Subcutaneous abdominal adipose tissue (tissue), 5 donors: Measurements from ENCODE around the gene WDR59.
A peak's percentile ranks its signal among the peaks of the same experiment; 100 is the strongest.

ENCODE experiments used
- H3K27ac ChIP-seq: one replicate; pipeline ENCODE4 v1.7.0; 2013; ENCODE audit warnings: low read depth, mild to moderate bottlenecking, inconsistent platforms, low read length, moderate library complexity
- H3K27me3 ChIP-seq, 5 donors: one replicate each; pipeline ENCODE4 v1.7.0; 2013; ENCODE audit warnings: low read length in 5 of 5, inconsistent platforms in 1 of 5; ENCODE audit not compliant: control insufficient read depth in 5 of 5, insufficient read depth in 4 of 5
- H3K36me3 ChIP-seq, 5 donors: one replicate each; pipeline ENCODE4 v1.7.0; 2013; ENCODE audit warnings: low read length in 5 of 5; ENCODE audit not compliant: control insufficient read depth in 5 of 5, insufficient read depth in 5 of 5
- H3K4me1 ChIP-seq, 5 donors: one replicate each; pipeline ENCODE4 v1.7.0; 2013; ENCODE audit warnings: low read length in 5 of 5, mild to moderate bottlenecking in 3 of 5, moderate library complexity in 1 of 5; ENCODE audit not compliant: control insufficient read depth in 5 of 5, insufficient read depth in 5 of 5
- H3K4me3 ChIP-seq, 5 donors: one replicate each; pipeline ENCODE4 v1.7.0; 2013; ENCODE audit warnings: low read length in 5 of 5, low read depth in 1 of 5
- H3K9ac ChIP-seq, 5 donors: one replicate each; pipeline ENCODE4 v1.7.0; 2013; ENCODE audit warnings: low read length in 5 of 5, mild to moderate bottlenecking in 4 of 5, moderate library complexity in 3 of 5
- H3K9me3 ChIP-seq, 5 donors: one replicate each; pipeline ENCODE4 v1.7.0; 2013; ENCODE audit warnings: low read length in 5 of 5; ENCODE audit not compliant: control insufficient read depth in 5 of 5
- donor health status: healthy.
- donor health status: healthy.
- donor health status: healthy.
- donor health status: healthy.
- donor health status: healthy.

The WDR59 gene

GRCh38 chr16:74987027-74987681, 2.2 kb upstream of the WDR59 start:
- no peaks in the 10 kb centered on the region for H3K27me3 ChIP-seq
- H3K27ac ChIP-seq, result no peak overlapping the region
- peaks cover 0 to 16% (median 12%) of the 10 kb centered on the region in 5 donors for H3K4me1 ChIP-seq
- H3K9me3 ChIP-seq, result no peaks in the 10 kb centered on the region
- no peaks in the 10 kb centered on the region for H3K36me3 ChIP-seq
- H3K4me3 ChIP-seq, result no peak overlapping the region
- no peak overlapping the region for H3K9ac ChIP-seq

- no peaks in the 10 kb centered on the region for H3K27me3 ChIP-seq
- H3K4me3 ChIP-seq, result peak overlapping the region; percentile 82 to 99 (median 96)
- peak overlapping the region; percentile 77 to 99 (median 87) for H3K9ac ChIP-seq
- H3K9me3 ChIP-seq, result no peaks in the 10 kb centered on the region
- H3K4me1 ChIP-seq, result peaks cover 0 to 10% (median 7%) of the 10 kb centered on the region in 5 donors
- H3K27ac ChIP-seq, result peak overlapping the region; percentile 60
- no peaks in the 10 kb centered on the region for H3K36me3 ChIP-seq
Measured at GRCh38 chr16:74984194-74984528, 762 bp downstream of the WDR59 start.

- H3K4me1 ChIP-seq, result peaks cover 0 to 10% (median 7%) of the 10 kb centered on the region in 5 donors
- H3K9ac ChIP-seq, result peak overlapping the region in 1 of 5 donors; percentile 1
- no peak overlapping the region for H3K27ac ChIP-seq
- H3K27me3 ChIP-seq, result no peaks in the 10 kb centered on the region
- H3K9me3 ChIP-seq, result no peaks in the 10 kb centered on the region
- no peak overlapping the region for H3K4me3 ChIP-seq
- peaks cover 0 to 3% (median 2%) of the 10 kb centered on the region in 5 donors for H3K36me3 ChIP-seq
Measured at GRCh38 chr16:74982256-74982655, 2.7 kb downstream of the WDR59 start.

- H3K4me3 ChIP-seq, result no peak overlapping the region
Measured at GRCh38 chr16:74975591-74975990, 9.3 kb downstream of the WDR59 start.

GRCh38 chr16:74973304-74973703, 11.6 kb downstream of the WDR59 start:
- peaks cover 0 to 3% (median 0%) of the 10 kb centered on the region in 5 donors for H3K4me1 ChIP-seq
- no peak overlapping the region for H3K4me3 ChIP-seq
- H3K9me3 ChIP-seq, result no peaks in the 10 kb centered on the region
- no peak overlapping the region for H3K9ac ChIP-seq
- no peaks in the 10 kb centered on the region for H3K27me3 ChIP-seq
- H3K36me3 ChIP-seq, result peaks cover under 1 to 13% (median 7%) of the 10 kb centered on the region in 5 donors
- H3K27ac ChIP-seq, result no peak overlapping the region

More at GRCh38 chr16:74975591-74975990, 9.3 kb downstream of the WDR59 start:
- H3K27ac ChIP-seq, result no peak overlapping the region
- no peaks in the 10 kb centered on the region for H3K27me3 ChIP-seq
- H3K36me3 ChIP-seq, result peaks cover 3 to 13% (median 7%) of the 10 kb centered on the region in 5 donors
- no peaks in the 10 kb centered on the region for H3K9me3 ChIP-seq
- no peak overlapping the region for H3K9ac ChIP-seq
- H3K4me1 ChIP-seq, result no peaks in the 10 kb centered on the region

- H3K36me3 ChIP-seq, result peaks cover 10 to 58% (median 37%) of the 10 kb centered on the region in 5 donors
- no peak overlapping the region for H3K27ac ChIP-seq
- no peaks in the 10 kb centered on the region for H3K9me3 ChIP-seq
- H3K4me3 ChIP-seq, result no peak overlapping the region
- no peaks in the 10 kb centered on the region for H3K27me3 ChIP-seq
- H3K9ac ChIP-seq, result no peak overlapping the region
- H3K4me1 ChIP-seq, result no peaks in the 10 kb centered on the region
Measured at GRCh38 chr16:74954763-74955162, 30.2 kb downstream of the WDR59 start.

- H3K4me3 ChIP-seq, result no peak overlapping the region
- H3K4me1 ChIP-seq, result no peaks in the 10 kb centered on the region
- no peak overlapping the region for H3K9ac ChIP-seq
- no peaks in the 10 kb centered on the region for H3K9me3 ChIP-seq
- H3K27ac ChIP-seq, result no peak overlapping the region
- H3K36me3 ChIP-seq, result peaks cover 12 to 73% (median 46%) of the 10 kb centered on the region in 5 donors
- no peaks in the 10 kb centered on the region for H3K27me3 ChIP-seq
Measured at GRCh38 chr16:74951681-74952080, 33.2 kb downstream of the WDR59 start.

GRCh38 chr16:74951206-74951605, 33.7 kb downstream of the WDR59 start:
- Histone ChIP-seq H3K36me3 (peaks cover 12 to 73% (median 44%) of the 10 kb centered on the region in 5 donors), H3K27ac (no peak overlapping the region), H3K4me3 (no peak overlapping the region), H3K27me3 (no peaks in the 10 kb centered on the region), H3K4me1 (no peaks in the 10 kb centered on the region), H3K9me3 (no peaks in the 10 kb centered on the region), H3K9ac (no peak overlapping the region)

GRCh38 chr16:74950511-74950910, 34.4 kb downstream of the WDR59 start:
- H3K4me3 ChIP-seq, result no peak overlapping the region
- peaks cover 5 to 72% (median 41%) of the 10 kb centered on the region in 5 donors for H3K36me3 ChIP-seq
- H3K27me3 ChIP-seq, result no peaks in the 10 kb centered on the region
- H3K9ac ChIP-seq, result no peak overlapping the region
- H3K4me1 ChIP-seq, result no peaks in the 10 kb centered on the region
- H3K27ac ChIP-seq, result no peak overlapping the region
- no peaks in the 10 kb centered on the region for H3K9me3 ChIP-seq

GRCh38 chr16:74949309-74949708, 35.6 kb downstream of the WDR59 start:
- no peaks in the 10 kb centered on the region for H3K27me3 ChIP-seq
- H3K27ac ChIP-seq, result no peak overlapping the region
- H3K4me3 ChIP-seq, result no peak overlapping the region
- H3K9ac ChIP-seq, result no peak overlapping the region
- H3K9me3 ChIP-seq, result no peaks in the 10 kb centered on the region
- peaks cover 3 to 69% (median 37%) of the 10 kb centered on the region in 5 donors for H3K36me3 ChIP-seq
- no peaks in the 10 kb centered on the region for H3K4me1 ChIP-seq
